Measurements from ENCODE around the gene LRRTM2.

- TF ChIP-seq, protein P1, sequence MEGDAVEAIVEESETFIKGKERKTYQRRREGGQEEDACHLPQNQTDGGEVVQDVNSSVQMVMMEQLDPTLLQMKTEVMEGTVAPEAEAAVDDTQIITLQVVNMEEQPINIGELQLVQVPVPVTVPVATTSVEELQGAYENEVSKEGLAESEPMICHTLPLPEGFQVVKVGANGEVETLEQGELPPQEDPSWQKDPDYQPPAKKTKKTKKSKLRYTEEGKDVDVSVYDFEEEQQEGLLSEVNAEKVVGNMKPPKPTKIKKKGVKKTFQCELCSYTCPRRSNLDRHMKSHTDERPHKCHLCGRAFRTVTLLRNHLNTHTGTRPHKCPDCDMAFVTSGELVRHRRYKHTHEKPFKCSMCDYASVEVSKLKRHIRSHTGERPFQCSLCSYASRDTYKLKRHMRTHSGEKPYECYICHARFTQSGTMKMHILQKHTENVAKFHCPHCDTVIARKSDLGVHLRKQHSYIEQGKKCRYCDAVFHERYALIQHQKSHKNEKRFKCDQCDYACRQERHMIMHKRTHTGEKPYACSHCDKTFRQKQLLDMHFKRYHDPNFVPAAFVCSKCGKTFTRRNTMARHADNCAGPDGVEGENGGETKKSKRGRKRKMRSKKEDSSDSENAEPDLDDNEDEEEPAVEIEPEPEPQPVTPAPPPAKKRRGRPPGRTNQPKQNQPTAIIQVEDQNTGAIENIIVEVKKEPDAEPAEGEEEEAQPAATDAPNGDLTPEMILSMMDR (IDR thresholded peaks at IDR 0.05) = no peak
- TF ChIP-seq EZH2 (IDR thresholded peaks at IDR 0.05; ENCODE audit: borderline replicate concordance, insufficient read depth, low read depth, low read length, poor library complexity, severe bottlenecking) = no peak
Observed at GRCh38 chr5:138912093-138912492, 37.0 kb upstream of the LRRTM2 start.
